WERI-Rb-1 (cell line): Measurements from ENCODE around the gene PRLR.

Experiments
- DNase-seq: peaks from one replicate; pipeline ENCODE4 v3.0.0-alpha.2; 2020
- H3K27ac ChIP-seq: fragments of 250-450 bp; sonication (Bioruptor Pico); 2 replicates; pipeline ENCODE4 v1.5.1; 2020; ENCODE audit warnings: mild to moderate bottlenecking, moderate library complexity
- H3K27me3 ChIP-seq: fragments of 250-450 bp; sonication (Bioruptor Pico); 2 replicates; pipeline ENCODE4 v1.5.1; 2021; ENCODE audit warnings: mild to moderate bottlenecking, low read depth, moderate library complexity; ENCODE audit not compliant: insufficient read depth, severe bottlenecking
- H3K36me3 ChIP-seq: fragments of 250-450 bp; sonication (Bioruptor Pico); 2 replicates; pipeline ENCODE4 v1.5.1; 2020; ENCODE audit warnings: mild to moderate bottlenecking, moderate library complexity
- H3K4me3 ChIP-seq: 2 replicates; pipeline ENCODE4 v1.5.1; 2011; ENCODE audit warnings: low read depth, mild to moderate bottlenecking, control low read depth, low read length
- H3K9me3 ChIP-seq: fragments of 250-450 bp; sonication (Bioruptor Pico); 2 replicates; pipeline ENCODE4 v1.5.1; 2021; ENCODE audit warnings: mild to moderate bottlenecking, moderate library complexity; ENCODE audit not compliant: severe bottlenecking
- TF ChIP-seq, protein P1 (sequence below): IDR thresholded peaks from 2 replicates; pipeline ENCODE4 v1.5.1; 2011; ENCODE audit warnings: low read depth, mild to moderate bottlenecking, control low read depth, inconsistent platforms, low read length

PRLR gene

DNA sequence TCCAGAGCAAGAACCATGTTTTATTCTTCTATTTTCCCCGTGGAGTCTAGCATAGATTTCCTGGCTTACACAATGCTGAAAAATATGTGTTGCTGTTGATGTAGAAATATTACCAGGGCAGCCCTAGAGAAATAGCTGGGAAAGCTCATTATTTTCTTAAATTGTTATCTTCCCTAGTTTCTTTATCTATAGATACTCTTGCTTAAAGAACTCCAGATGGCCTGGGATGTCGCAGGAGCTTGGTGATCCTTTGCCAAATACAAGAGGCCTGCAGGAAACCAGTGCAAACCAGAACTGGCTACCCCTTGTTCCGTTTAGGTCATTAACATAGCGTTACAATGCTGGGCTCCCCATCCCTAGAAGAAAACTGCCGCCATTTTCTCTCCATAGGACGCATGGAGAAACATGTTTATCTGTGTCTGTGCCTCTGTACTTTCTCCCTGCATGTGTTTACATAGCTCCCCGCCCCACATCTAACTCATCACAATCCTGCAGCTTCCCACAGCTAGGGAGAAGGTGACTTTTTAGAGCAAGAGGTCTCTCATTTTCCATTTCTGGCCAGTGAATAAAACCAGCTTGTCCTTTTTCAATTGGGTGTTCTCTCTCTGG lies 6.4 kb downstream of the PRLR start:
- no peaks in the 10 kb centered on the region for H3K9me3 ChIP-seq
- no peaks in the 10 kb centered on the region for H3K36me3 ChIP-seq
- no peak overlapping the region for H3K4me3 ChIP-seq
- TF ChIP-seq, protein P1, sequence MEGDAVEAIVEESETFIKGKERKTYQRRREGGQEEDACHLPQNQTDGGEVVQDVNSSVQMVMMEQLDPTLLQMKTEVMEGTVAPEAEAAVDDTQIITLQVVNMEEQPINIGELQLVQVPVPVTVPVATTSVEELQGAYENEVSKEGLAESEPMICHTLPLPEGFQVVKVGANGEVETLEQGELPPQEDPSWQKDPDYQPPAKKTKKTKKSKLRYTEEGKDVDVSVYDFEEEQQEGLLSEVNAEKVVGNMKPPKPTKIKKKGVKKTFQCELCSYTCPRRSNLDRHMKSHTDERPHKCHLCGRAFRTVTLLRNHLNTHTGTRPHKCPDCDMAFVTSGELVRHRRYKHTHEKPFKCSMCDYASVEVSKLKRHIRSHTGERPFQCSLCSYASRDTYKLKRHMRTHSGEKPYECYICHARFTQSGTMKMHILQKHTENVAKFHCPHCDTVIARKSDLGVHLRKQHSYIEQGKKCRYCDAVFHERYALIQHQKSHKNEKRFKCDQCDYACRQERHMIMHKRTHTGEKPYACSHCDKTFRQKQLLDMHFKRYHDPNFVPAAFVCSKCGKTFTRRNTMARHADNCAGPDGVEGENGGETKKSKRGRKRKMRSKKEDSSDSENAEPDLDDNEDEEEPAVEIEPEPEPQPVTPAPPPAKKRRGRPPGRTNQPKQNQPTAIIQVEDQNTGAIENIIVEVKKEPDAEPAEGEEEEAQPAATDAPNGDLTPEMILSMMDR = no peak
- H3K27me3 ChIP-seq = peaks cover 97% of the 10 kb centered on the region
- no peak overlapping the region for H3K27ac ChIP-seq
- DNase-seq = no peak

DNA sequence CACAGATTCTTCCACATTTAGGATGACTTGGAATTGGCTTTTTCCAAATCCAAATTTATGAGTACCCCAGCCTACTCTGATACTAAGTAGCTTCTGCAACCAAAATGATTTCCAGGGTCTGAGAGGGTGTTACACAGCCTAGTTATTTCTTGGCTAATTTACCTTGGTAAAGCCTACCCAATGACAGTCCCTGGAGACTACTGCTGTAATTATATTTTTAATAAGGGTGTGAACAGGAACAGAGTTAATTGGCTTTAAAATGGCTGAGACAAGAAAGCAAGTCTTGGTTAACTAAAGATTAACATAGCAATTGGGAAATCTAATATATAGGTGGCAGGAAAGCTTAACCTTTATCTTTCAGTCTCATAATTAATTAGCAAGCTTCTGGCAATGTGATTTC lies 9.3 kb downstream of the PRLR start:
- DNase-seq = no peak
- TF ChIP-seq, protein P1 = no peak
- H3K27me3 ChIP-seq = peaks cover 91% of the 10 kb centered on the region
- no peaks in the 10 kb centered on the region for H3K36me3 ChIP-seq
- H3K9me3 ChIP-seq = no peaks in the 10 kb centered on the region
- no peak overlapping the region for H3K27ac ChIP-seq
- H3K4me3 ChIP-seq = no peak overlapping the region

DNA sequence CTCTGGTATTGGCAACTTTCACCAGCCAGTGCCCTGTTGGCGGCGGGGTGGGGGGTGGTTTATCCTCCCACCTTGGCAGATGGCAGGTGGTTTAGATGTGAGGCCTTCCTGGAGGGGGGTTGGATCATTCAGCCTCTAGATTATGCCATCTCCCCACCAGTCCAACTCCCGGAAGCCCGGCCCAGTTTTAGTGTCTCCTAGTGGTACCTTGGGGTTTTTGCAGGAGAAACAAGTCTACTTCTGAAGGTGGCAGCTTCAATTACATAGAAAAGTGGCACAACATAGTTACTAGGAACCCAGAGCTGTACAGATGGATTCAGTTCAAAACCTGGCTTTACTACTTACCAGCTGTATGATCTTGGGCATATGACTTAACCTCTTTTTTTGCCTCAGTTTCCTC lies 11.3 kb downstream of the PRLR start:
- Histone ChIP-seq H3K27ac (no peak overlapping the region), H3K9me3 (no peaks in the 10 kb centered on the region), H3K36me3 (no peaks in the 10 kb centered on the region), H3K4me3 (no peak overlapping the region), H3K27me3 (peaks cover 79% of the 10 kb centered on the region)
- no peak for DNase-seq
- TF ChIP-seq, protein P1 = no peak

DNA sequence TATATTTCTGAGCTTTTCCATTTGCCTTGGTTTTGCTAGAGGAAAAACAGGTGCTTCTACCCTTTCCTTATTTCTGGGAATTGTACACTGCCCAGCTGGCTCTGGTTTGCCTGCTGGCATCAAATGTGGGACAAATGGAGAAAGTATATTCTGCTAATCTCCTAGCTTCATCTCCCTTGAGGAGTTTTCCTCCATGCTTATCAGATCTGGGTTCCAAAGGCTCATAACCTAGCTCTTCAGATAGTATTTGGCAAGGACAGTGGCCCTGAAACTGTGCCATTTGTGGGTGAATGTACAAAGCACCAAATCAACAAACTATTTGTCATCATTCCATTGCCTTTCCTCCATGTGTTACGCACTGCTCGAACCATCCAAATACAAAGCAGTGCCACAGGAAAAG lies 16.2 kb downstream of the PRLR start:
- H3K27ac ChIP-seq = no peak overlapping the region
- TF ChIP-seq, protein P1 = no peak
- H3K4me3 ChIP-seq = no peak overlapping the region
- H3K9me3 ChIP-seq = no peaks in the 10 kb centered on the region
- H3K27me3 ChIP-seq = peaks cover 66% of the 10 kb centered on the region
- DNase-seq = no peak
- no peaks in the 10 kb centered on the region for H3K36me3 ChIP-seq

DNA sequence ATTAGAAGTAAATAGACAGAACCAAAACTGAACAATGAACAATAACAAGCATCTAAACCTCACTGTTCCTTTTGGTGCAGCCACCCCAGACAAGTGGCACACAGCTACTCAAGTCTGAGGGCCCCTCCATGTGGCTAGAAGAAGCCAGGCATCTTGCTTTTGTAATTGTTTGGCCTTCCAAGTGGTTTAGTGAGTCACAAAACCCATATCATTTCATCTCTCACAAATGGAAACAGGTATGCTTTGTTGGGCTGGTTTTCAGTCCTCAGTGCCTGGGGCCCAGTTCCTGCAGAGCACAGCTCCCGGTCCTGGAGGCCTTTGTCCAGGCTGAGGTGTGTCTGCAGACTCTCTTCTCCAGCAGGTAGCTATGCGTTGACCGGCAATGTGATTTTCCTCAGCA lies 16.7 kb downstream of the PRLR start:
- Histone ChIP-seq H3K27me3 (peaks cover 61% of the 10 kb centered on the region), H3K27ac (no peak overlapping the region), H3K4me3 (no peak overlapping the region), H3K9me3 (no peaks in the 10 kb centered on the region), H3K36me3 (no peaks in the 10 kb centered on the region)
- no peak for DNase-seq
- TF ChIP-seq, protein P1 = no peak
